Stimulated activated CD4-positive, alpha-beta T cell treated with anti-CD3 and anti-CD28 coated beads, TNF-alpha, amount 100 ng/mL, for 24 hours (primary cell): ENCODE data around the gene PLCG1.

Experiments
- DNase-seq, 3 experiments: peaks; one replicate each; pipeline ENCODE4 v3.0.0-alpha.2; 2020; ENCODE audit warnings: low read depth in 3 of 3

The PLCG1 gene

GRCh38 chr20:41142245-41142644 lies 4.9 kb downstream of the PLCG1 start:
- no peak for DNase-seq

GRCh38 chr20:41142919-41143318 lies 5.6 kb downstream of the PLCG1 start:
- DNase-seq: no peak

GRCh38 chr20:41143354-41143753 lies 6.0 kb downstream of the PLCG1 start:
- no peak for DNase-seq

GRCh38 chr20:41145317-41145716 lies 8.0 kb downstream of the PLCG1 start:
- DNase-seq: no peak

- DNase-seq: no peak
Measured at GRCh38 chr20:41145821-41146620, 8.7 kb downstream of the PLCG1 start.

GRCh38 chr20:41147767-41148191 lies 10.4 kb downstream of the PLCG1 start:
- DNase-seq: no peak

- DNase-seq: no peak
Measured at GRCh38 chr20:41148942-41149341, 11.6 kb downstream of the PLCG1 start.

GRCh38 chr20:41150664-41151063 lies 13.3 kb downstream of the PLCG1 start:
- no peak for DNase-seq

GRCh38 chr20:41151134-41151869 lies 14.0 kb downstream of the PLCG1 start:
- no peak for DNase-seq

GRCh38 chr20:41152108-41152757 lies 14.9 kb downstream of the PLCG1 start:
- no peak for DNase-seq

- DNase-seq: no peak
Measured at GRCh38 chr20:41154436-41155176, 17.3 kb downstream of the PLCG1 start.

- no peak for DNase-seq
Measured at GRCh38 chr20:41155261-41155660, 17.9 kb downstream of the PLCG1 start.

GRCh38 chr20:41158082-41158625 lies 20.8 kb downstream of the PLCG1 start:
- DNase-seq: no peak

GRCh38 chr20:41159547-41159946 lies 22.2 kb downstream of the PLCG1 start:
- no peak for DNase-seq

GRCh38 chr20:41160686-41161085 lies 23.3 kb downstream of the PLCG1 start:
- DNase-seq: no peak

GRCh38 chr20:41161886-41162285 lies 24.5 kb downstream of the PLCG1 start:
- no peak for DNase-seq

GRCh38 chr20:41162396-41162795 lies 25.1 kb downstream of the PLCG1 start:
- no peak for DNase-seq

- DNase-seq: no peak
Measured at GRCh38 chr20:41163821-41164220, 26.5 kb downstream of the PLCG1 start.

- DNase-seq: no peak
Measured at GRCh38 chr20:41165001-41165882, 27.9 kb downstream of the PLCG1 start.
